Endodermal cell (in vitro differentiated cells): ENCODE results near the gene ABHD15. TPM values are rescaled to one million over a fixed set of nuclear protein-coding genes. Genes with fewer than 3 reads are reported as not detected.

ENCODE experiments used
- DNase-seq: peaks from one replicate; pipeline ENCODE4 v3.0.0-alpha.2; 2017
- H3K27ac ChIP-seq: 2 replicates; pipeline ENCODE4 v1.5.1; 2013; ENCODE audit warnings: mild to moderate bottlenecking, low read depth, low read length, moderate library complexity
- H3K27me3 ChIP-seq: 2 replicates; pipeline ENCODE4 v1.6.1; 2013; ENCODE audit warnings: mild to moderate bottlenecking, low read length, moderate library complexity; ENCODE audit not compliant: insufficient read depth, control insufficient read depth, poor library complexity, severe bottlenecking
- H3K36me3 ChIP-seq: 2 replicates; pipeline ENCODE4 v1.7.0; 2013; ENCODE audit warnings: mild to moderate bottlenecking, low read length, moderate library complexity; ENCODE audit not compliant: control insufficient read depth, insufficient read depth
- H3K4me1 ChIP-seq: one replicate; pipeline ENCODE4 v1.7.0; 2013; ENCODE audit warnings: low read length; ENCODE audit not compliant: control insufficient read depth, insufficient read depth
- H3K4me3 ChIP-seq: 2 replicates; pipeline ENCODE4 v1.5.1; 2013; ENCODE audit warnings: mild to moderate bottlenecking, low read length, moderate library complexity
- H3K9ac ChIP-seq: 2 replicates; pipeline ENCODE4 v1.6.1; 2013; ENCODE audit warnings: mild to moderate bottlenecking, low read length, moderate library complexity; ENCODE audit not compliant: poor library complexity, severe bottlenecking; ENCODE audit errors: extremely low read depth
- H3K9me3 ChIP-seq: 2 replicates; pipeline ENCODE4 v1.6.1; 2013; ENCODE audit warnings: mild to moderate bottlenecking, low read length, moderate library complexity; ENCODE audit not compliant: control insufficient read depth
- H3K27ac Mint-ChIP-seq: 2 replicates; pipeline ENCODE4 v1.8.0; 2020; ENCODE audit warnings: mixed read lengths
- H3K27me3 Mint-ChIP-seq: 2 replicates; pipeline ENCODE4 v1.8.0; 2021; ENCODE audit warnings: mild to moderate bottlenecking, mixed read lengths; ENCODE audit not compliant: insufficient read depth
- H3K36me3 Mint-ChIP-seq: 2 replicates; pipeline ENCODE4 v1.8.0; 2020; ENCODE audit warnings: low read depth, mixed read lengths
- H3K4me1 Mint-ChIP-seq: 2 replicates; pipeline ENCODE4 v1.8.0; 2020; ENCODE audit warnings: mixed read lengths
- H3K4me3 Mint-ChIP-seq: 2 replicates; pipeline ENCODE4 v1.8.0; 2020; ENCODE audit warnings: mild to moderate bottlenecking, moderate library complexity, mixed read lengths
- H3K9me3 Mint-ChIP-seq: 2 replicates; pipeline ENCODE4 v1.8.0; 2020; ENCODE audit warnings: mild to moderate bottlenecking, mixed read lengths
- WGBS, 2 experiments: methylation state at CpG; one replicate each; pipeline versions ENCODE4 v1.1.5 to v1.1.7; 2013; ENCODE audit warnings: missing lambda C conversion rate in 2 of 2, mixed read lengths in 1 of 2; ENCODE audit not compliant: insufficient coverage in 1 of 2, insufficient read length in 1 of 2; 5-methylcytosine and 5-hydroxymethylcytosine counted together
- total RNA-seq, 2 donors: library from RNA; stranded (reverse); fragmentation: NEBNext Ultra II Directional in 1 of 2; extraction: Animal tissue kit (Norgen Biotek cat#: 25700) in 1 of 2; gene quantifications; 2 replicates in 1 of 2; 3 replicates in 1 of 2; pipeline ENCODE4 v1.2.1, GENCODE V29; 2021
- TF ChIP-seq, protein P1 (sequence below): fragments of 200-600 bp; sonication (generic); conservative IDR thresholded peaks from 2 replicates; pipeline ENCODE4 v1.5.0; 2021; ENCODE audit warnings: antibody characterized with exemption, mild to moderate bottlenecking

ABHD15 gene
- total RNA-seq, 2 donors from 2014 or later = 1.4 to 2.1 TPM

DNA sequence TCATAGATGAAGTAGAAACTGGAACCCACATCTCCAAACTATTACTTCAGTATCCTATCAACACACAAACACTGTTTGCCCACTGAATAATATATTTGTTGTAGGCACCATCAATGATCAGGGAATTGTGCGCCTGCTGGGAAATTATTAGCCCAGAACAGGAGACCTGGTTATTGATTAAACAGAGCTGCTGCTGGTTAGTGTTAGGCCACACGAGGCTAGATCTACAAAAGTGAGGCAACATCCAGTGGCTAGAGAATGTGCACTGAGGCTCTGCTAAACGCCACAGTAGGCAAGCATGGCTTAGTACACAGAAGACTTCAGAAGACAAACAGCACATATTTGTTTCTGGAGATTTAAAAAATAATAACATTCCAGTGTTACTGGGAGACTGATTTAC lies 11.0 kb downstream of the ABHD15 start:
- H3K36me3 Mint-ChIP-seq = no peaks in the 10 kb centered on the region

DNA sequence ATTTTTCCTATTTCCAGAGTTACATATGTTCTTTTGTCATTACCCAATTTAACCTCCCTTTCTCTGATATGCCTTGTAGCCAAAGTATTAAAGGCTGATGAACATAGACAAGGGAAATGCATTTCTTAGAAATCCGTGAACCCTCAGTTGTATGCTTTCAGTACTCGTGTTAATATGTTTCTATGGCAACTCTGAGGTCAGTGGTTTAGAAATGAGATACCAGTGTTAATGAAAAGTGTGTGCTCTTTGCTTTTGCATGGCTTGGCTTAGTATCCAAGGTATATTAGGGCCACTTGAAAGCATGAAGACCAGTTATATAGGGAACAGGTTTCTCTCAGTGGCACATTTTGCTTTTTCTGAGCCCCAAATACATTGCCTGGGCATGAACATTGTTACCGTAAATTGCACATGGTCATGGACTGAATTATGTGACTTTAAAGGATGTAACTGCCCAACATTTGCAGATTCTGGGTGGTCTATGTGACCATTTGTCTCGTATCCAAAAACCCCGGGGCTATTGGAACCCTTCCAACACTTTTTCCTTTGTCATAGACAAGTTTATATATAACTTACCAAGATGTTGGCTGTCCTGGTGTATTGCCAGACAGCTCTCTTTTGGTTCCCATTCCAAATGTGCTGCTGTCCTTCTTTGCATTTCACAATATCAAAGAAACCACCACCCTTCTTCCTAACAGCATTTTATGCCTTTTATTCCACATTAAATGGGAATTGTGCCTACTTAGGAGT lies 17.5 kb downstream of the ABHD15 start:
- H3K4me3 Mint-ChIP-seq = no peak overlapping the region
- H3K27ac Mint-ChIP-seq = no peak overlapping the region
- H3K4me1 Mint-ChIP-seq = peaks cover 5% of the 10 kb centered on the region
- DNase-seq = peak; percentile 21
- H3K4me1 ChIP-seq = no peaks in the 10 kb centered on the region
- WGBS, 2 experiments = 93 to 95% methylated on average over 4 to 5 of the region's 5 CpGs
- H3K9me3 Mint-ChIP-seq = no peaks in the 10 kb centered on the region
- no peaks in the 10 kb centered on the region for H3K9me3 ChIP-seq
- TF ChIP-seq, protein P1, sequence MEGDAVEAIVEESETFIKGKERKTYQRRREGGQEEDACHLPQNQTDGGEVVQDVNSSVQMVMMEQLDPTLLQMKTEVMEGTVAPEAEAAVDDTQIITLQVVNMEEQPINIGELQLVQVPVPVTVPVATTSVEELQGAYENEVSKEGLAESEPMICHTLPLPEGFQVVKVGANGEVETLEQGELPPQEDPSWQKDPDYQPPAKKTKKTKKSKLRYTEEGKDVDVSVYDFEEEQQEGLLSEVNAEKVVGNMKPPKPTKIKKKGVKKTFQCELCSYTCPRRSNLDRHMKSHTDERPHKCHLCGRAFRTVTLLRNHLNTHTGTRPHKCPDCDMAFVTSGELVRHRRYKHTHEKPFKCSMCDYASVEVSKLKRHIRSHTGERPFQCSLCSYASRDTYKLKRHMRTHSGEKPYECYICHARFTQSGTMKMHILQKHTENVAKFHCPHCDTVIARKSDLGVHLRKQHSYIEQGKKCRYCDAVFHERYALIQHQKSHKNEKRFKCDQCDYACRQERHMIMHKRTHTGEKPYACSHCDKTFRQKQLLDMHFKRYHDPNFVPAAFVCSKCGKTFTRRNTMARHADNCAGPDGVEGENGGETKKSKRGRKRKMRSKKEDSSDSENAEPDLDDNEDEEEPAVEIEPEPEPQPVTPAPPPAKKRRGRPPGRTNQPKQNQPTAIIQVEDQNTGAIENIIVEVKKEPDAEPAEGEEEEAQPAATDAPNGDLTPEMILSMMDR = no peak
- peaks cover 41% of the 10 kb centered on the region for H3K36me3 ChIP-seq
- H3K9ac ChIP-seq = no peak overlapping the region
- H3K27me3 ChIP-seq = no peaks in the 10 kb centered on the region
- no peaks in the 10 kb centered on the region for H3K27me3 Mint-ChIP-seq
- peak overlapping the region; percentile 17 for H3K27ac ChIP-seq
- peaks cover 11% of the 10 kb centered on the region for H3K36me3 Mint-ChIP-seq
- H3K4me3 ChIP-seq = no peak overlapping the region

More for the DNA sequence above, 11.0 kb downstream of the ABHD15 start:
- Mint-ChIP-seq H3K9me3 (no peaks in the 10 kb centered on the region), H3K4me1 (peaks cover 4% of the 10 kb centered on the region), H3K27me3 (peaks cover 6% of the 10 kb centered on the region), H3K27ac (no peak overlapping the region), H3K4me3 (no peak overlapping the region)
- Histone ChIP-seq H3K27ac (no peak overlapping the region), H3K36me3 (no peaks in the 10 kb centered on the region), H3K9me3 (no peaks in the 10 kb centered on the region), H3K4me3 (no peak overlapping the region), H3K27me3 (no peaks in the 10 kb centered on the region), H3K4me1 (no peaks in the 10 kb centered on the region), H3K9ac (no peak overlapping the region)
- DNase-seq = no peak
- WGBS, 2 experiments = 89 to 100% methylated on average over 3 of the region's 3 CpGs
- TF ChIP-seq, protein P1 = no peak

DNA sequence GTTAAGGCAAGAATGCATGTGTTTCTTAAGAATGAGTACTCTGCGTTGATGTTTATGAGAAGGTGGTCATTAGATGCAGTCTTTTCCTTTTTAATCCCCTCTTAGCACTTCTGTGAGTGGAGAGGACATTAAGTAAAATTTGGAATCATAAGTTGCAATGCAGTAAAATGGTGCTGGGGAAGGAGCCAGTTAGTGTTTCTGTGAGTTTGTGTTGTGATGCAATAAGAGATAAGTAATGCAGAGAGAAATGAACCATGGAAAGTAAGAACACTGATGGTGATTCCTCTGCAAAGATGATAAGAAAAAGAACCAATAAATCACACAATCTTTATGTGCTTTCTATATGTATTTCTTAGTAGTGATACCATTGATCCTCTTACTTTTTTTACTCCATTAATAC lies 20.0 kb downstream of the ABHD15 start:
- DNase-seq = no peak
- Mint-ChIP-seq H3K27me3 (no peaks in the 10 kb centered on the region), H3K9me3 (no peaks in the 10 kb centered on the region), H3K36me3 (peaks cover 30% of the 10 kb centered on the region), H3K4me3 (no peak overlapping the region), H3K4me1 (peaks cover 5% of the 10 kb centered on the region), H3K27ac (peak overlapping the region; percentile 10)
- Histone ChIP-seq H3K27me3 (no peaks in the 10 kb centered on the region), H3K9ac (no peak overlapping the region), H3K27ac (no peak overlapping the region), H3K4me3 (no peak overlapping the region), H3K36me3 (peaks cover 63% of the 10 kb centered on the region), H3K9me3 (no peaks in the 10 kb centered on the region), H3K4me1 (no peaks in the 10 kb centered on the region)
- WGBS, 2 experiments = 100% methylated on average over 1 of the region's 1 CpG
- TF ChIP-seq, protein P1 = no peak
